Stimulated activated CD8-positive, alpha-beta memory T cell treated with anti-CD3 and anti-CD28 coated beads, Interleukin-15, amount 100 ng/mL, for 1 hour (primary cell): ENCODE results near the gene VENTX.
"Not testable (repeated sequence)": the region's sequence is repeated elsewhere in the genome, so short reads cannot be mapped to it uniquely, and the experiment has no call there.

Experiments used
- DNase-seq: peaks from one replicate; pipeline ENCODE4 v3.0.0-alpha.2; 2020; ENCODE audit warnings: low read depth

The VENTX gene

DNA sequence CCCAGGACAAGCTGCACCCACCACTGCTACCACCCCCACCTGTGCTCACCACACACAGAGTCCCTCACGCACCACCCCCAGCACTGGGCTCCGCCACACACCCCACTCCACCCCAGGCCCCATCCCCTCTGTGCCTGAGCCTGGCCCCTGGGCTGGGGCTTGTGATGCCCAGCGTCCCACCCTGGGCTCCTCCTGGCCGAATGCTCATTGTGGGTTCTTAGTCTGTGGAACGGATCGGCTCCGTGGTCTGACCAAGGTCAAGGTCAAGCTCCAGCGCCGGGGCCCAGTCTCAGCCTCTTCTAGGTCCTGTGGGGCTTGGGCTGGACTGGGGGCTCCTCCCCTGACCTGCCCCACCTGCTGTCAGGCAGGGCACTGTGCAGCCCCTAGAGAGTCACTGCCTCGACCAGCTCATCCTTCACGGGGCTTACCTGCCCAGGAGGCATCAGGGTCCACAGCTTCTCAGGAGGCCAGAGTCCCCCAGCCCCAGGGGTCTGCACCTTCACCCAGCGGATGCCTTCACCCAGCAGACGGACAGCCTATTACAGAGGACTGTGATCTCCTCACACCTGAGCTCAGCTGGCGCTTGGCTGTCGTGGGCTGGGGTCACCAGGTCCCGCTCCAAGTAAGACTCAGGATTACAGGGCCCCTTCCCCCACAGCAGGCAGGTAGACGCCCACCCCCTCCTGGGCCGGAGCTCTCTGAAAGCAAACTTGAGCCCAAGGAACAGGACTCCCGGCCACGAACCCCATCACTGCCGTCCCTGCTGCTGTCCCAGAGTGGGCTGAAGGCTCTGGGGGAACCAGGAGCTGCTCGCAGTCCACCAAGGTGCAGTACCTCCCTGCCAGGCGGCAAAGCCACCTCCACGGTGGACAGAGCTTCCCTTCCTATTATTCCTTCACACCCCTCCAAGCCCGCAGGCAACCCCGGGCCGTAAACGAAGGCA is 22.9 kb upstream of the VENTX start:
- no peak for DNase-seq

DNA sequence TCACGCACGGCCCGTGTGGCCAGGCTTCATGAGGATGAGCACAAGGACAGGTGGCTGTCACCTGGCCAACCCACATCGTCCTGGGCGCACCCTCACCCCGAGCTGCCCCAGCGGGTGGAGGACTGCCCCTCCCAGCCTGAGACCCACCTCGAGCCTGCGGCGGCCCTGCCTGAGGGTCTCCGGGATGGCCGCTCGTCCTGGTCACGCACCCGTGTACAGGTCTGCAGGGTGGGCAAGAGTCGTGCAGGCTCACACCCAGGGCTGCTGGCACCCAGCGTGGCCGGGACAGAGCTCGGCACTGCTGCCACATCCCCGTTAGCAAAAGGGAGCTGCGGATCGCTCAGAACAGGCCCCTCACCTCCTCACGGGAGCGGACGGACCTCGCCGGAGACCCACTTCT is 22.1 kb upstream of the VENTX start:
- no peak for DNase-seq

DNA sequence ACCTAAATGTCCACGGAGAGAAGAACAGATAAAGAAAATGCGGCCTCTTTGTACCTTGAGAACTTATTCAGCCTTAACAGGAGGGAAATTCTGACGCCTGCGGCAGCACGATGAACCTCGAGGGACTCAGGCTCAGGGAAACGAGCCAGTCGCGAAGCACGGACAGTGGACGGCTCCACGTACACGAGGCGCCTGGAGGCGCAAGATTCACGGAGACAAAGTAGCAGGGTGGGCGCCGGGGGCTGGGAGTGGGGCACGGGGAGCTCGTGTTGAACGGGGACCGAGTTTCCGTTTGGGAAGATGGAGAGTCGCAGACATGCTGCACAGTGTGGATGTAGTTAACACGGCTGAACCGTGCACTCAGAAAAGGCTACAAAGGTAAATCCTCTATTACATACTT is 20.9 kb upstream of the VENTX start:
- no peak for DNase-seq

DNA sequence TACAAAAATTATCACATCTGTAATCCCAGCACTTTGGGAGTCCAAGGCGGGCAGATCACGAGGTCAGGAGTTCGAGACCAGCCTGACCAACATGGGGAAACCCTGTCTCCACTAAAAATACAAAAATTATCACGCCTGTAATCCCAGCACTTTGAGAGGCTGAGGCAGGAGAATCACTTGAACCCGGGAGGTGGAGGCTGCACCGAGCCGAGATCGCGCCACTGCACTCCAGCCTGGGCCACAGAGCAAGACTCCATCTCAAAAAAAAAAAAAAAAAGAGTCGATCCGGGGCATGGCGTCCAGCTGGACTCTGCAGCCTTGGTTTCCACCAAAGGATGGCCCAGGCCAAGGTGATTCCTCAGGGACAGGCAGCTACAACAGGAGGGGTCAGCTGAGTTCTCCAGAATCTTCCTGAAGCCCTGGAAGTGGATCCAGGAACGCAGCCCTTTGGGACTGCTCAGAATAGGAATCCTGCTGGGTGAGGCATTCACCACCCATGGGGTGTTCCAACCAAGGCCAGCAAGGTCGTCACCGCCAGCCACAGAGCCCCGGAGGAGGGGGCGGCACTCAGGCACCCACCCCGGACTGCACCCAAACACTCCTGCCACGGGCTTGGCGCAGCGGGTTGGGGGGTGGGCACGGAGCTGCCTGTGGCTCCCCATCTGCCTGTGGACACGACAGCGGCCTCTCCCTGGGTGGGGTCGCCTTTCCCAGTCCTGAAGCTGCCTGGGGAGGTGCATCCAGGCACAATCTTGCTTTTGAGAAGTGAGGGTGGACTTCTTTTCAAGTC is 19.7 kb upstream of the VENTX start:
- no peak for DNase-seq

DNA sequence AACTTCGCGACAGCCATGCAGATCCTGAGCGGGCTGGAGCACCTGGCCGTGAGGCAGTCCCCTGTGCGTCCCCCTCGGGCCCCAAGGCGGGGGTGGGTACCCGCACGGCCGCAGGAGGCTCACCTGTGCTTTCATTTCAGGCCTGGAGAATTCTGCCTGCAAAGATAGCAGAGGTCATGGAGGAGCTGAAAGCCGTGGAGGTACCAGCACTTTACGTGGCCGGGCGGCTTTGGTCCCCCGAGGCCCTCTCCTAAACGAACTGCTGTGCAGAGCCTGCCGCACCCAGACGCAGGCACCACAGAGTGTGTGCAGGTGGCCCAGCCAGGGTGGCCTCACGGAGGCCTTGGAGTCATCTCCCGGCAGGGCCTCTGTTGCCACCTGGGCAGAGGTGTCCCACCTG is 18.8 kb upstream of the VENTX start:
- DNase-seq, result no peak

DNA sequence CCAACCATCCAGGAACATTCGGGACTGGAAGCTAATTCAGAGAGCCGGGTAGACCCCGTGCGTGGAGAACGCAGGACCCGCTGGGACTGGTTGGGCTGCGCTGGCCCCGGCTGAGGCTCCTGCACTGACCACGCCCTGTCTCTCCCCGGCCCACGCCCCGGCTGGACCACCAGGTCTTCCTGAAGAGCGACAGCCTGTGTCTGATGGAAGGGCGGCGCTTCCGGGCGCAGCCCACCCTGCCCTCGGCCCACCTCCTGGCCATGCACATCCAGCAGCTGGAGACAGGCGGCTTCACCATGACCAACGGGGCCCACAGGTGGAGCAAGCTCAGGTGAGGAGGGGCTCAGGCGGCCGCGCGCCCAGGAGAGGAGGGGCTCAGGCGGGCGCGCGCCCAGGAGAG is 17.9 kb upstream of the VENTX start:
- no peak for DNase-seq

DNA sequence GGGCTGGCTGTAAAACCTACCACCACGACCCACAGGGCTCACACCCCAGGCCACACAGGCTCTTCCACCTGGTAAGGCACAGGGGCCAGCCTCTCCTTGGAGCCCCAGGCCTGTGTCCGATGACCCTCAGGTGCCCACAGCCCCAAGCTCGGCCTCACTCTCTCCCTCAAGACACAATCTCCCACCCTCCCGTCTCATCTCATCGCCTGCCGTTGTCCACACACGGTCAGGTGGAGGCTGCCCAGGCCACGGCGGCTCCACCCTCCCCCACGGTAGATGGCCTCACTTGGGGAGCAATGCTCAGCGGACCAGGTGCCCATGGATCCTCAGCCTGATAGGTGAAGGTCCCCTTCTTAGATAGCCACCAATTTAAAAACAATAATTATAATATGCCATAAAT is 16.3 kb upstream of the VENTX start:
- no peak for DNase-seq

DNA sequence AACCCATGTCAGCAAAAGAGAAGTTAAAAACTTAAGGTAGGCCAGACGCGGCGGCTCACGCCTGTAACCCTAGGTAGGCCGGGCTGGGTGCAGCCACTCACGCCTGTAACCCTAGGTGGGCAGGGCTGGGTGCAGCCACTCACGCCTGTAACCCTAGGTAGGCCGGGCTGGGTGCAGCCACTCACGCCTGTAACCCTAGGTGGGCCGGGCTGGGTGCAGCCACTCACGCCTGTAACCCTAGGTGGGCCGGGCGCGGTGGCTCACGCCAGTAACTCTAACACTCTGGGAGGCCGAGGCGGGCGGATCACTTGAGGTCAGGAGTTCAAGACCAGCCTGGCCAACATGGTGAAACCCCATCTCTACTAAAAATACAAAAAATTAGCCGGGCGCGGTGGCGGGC is 15.9 kb upstream of the VENTX start:
- not testable (repeated sequence) for DNase-seq

DNA sequence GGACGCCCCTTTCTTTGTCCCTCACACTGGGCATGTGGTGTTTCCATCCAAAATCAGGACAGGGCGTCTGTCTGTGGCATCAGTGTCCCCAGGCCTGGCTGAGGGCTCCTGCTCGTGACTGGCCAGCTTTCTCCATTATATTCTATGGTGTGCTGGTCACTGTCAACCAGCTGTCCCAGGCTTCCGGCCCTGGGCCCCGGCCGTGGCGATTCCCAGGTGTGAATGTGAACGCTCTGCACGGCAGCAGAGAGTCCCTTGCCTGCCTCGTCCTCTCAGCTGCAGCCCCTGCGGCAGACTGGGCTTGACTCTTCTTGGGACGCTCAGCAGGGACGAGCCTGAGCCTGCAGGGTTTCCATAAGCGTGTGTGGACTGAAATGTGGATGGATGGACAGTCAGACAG is 13.6 kb upstream of the VENTX start:
- no peak for DNase-seq

DNA sequence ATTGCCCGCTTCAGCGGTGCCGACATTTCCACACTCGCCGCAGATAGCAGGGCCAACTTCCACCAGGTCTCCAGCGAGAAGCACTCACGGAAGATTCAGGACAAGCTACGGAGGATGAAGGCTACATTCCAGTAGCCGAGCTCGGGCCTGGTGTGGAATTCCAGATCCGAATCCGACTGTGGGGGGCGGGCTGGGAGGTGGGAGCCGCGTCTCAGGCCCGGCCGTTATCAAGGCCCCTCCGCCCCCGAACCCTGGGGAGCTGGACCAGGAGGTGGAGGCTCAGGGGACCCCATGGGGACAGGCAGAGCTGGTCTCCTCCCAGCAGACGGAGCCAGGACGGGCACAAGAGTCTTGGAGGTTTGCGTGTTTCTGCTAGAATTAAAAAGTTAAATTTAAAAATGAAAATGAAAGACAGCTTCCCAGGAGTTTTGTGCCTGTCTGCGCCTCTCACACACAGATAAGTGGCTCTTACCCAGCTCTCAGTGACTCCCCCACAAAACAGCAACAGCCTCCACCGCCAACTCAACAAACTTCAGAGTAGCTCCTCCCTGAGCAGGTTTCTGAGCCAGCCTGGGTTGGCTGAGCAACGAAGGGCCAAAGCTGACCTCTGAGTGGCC is 12.8 kb upstream of the VENTX start:
- DNase-seq, result no peak

DNA sequence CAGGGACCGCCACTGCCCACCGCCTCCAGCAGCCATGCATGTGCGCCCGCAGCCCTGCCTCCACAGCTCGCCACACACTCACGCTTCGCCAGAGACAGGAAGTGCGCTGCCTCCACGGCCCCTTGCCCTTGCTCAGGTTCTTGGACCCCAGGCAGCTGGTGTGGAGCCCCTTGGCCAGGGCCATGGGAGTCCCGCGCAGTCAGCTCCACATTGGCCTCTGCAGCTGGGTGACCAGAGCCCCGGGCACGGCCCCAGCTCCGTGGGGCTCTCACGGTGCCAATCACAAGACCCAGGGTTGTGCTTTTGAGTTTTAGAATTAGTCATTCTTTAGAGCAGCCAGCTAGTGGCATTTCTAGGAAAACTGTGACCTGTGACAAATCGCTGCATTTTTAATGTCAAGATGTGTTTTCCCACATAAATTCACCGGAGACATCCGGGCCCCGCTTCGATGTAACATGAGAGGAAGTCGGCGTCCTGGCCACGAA is 11.9 kb upstream of the VENTX start:
- no peak for DNase-seq

DNA sequence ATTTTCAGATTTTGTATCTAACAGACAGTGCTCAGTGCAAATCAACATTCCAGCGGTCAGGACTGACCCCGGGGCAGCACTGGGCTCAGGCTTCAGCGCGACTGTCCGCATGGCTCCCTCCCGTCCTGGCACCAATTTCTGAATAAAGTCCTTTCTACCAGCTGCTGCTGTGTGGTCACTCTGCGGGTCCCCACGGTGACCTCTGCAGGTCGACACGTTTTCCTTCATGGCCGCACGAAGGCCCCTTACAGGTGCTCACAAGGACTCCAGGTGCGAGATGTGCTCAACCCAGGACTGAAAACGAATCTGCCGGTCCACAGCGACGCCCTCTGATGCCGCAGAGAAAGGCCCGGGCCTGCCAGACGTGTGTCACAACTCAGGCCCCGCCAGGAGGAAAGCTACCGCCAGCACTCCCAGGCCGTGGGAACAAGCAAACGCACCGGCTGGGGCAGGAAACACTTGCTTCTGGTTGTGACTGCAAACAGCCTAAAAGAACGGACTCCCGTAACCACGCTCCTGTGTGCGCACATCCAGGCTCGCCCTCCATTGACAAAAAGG is 11.3 kb upstream of the VENTX start:
- no peak for DNase-seq

DNA sequence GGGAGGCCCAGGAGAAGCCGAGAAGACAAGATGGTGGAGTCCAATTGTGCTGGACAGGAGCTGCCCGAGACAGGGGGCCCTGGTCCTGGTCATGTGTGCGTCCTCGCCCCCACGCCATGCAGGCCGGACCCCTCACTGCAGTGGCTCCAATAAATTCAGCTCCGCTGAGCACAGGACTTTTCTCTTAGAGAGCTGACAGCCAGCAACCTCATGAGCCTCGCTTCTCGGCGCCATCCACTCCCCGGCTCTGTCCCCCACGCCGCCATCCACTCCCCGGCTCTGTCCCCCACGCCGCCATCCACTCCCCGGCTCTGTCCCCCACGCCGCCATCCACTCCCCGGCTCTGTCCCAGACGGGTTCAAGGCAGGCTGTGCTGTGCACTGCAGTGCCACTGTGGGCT is 10.4 kb upstream of the VENTX start:
- DNase-seq, result no peak

DNA sequence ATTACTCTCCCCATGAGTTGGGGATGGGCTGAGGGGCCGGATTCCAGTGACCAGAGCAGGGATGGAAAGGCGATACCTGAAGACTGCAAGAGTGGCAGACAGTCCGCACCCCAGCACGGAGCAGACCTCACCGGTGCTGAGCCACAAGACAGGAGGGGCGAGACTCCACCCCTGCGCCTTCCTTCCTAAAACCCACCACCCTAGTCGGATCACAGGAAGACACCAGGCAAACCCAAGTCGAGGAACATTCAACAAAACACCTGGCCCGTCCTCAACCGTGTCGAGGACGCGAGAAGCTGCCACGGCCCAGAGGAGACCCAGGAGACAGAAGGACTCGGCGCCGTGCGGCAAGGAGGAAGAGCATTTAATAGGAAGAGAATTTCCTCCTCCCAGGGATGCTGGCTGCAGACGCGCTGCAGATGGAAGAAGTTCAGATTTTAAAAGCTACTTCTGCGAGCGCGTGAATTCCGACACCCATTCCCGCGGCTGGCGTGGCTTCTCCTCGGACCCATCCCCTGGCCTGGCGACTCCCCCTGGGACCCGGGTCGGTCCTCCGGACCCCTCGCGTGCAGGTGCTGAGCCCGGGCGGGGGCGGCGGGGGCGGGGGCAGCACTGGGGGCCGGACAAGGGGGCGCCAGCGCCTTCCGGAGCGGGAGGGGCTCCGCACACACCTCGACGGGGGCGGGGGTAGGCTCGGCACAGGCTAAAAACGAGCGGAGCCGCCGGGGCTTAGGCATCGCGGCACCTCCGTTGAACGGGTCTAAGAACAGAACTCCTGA is 8.2 kb upstream of the VENTX start:
- DNase-seq, result no peak

DNA sequence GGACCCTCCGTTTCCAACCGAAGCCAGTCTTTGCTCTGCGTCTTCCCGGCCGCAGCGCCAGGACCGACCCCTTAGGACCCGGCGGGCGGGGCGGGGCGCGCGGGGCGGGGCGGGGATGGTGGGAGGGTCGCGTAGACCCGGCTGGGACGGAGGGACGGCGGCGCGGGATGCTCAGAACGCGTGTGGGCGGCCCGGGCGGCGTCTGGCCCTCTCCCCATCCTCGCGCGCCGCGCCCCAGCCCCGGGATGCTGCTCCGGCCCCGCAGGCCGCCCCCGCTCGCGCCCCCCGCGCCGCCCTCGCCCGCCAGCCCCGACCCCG is 7.7 kb upstream of the VENTX start, which contains the start of gene UTF1:
TSS of gene UTF1 (plus strand) at position 174 of the 318 bp plus-strand sequence. CDS start at position 246, 72 bp downstream.
- DNase-seq, result no peak

DNA sequence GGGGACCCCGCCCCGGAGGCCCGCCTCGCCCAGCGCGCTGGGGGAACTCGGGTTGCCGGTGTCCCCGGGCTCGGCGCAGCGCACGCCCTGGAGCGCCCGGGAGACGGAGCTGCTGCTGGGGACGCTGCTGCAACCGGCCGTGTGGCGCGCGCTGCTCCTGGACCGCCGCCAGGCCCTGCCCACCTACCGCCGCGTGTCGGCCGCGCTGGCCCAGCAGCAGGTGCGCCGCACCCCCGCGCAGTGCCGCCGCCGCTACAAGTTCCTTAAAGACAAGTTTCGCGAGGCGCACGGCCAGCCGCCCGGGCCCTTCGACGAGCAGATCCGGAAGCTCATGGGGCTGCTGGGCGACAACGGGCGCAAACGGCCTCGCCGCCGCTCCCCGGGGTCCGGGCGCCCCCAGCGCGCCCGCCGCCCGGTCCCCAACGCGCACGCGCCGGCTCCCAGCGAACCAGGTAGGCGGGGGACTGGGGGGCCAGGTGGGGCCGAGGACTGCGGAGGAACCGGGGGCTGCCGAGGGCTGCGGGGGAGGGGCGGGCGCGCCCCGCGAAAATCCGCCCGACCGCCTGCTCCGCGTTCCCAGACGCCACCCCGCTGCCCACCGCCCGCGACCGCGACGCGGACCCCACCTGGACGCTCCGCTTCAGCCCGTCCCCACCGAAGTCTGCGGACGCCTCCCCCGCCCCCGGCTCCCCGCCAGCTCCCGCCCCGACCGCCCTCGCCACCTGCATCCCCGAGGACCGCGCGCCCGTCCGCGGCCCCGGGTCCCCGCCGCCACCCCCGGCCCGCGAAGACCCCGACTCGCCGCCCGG is 7.1 kb upstream of the VENTX start:
- DNase-seq, result no peak

DNA sequence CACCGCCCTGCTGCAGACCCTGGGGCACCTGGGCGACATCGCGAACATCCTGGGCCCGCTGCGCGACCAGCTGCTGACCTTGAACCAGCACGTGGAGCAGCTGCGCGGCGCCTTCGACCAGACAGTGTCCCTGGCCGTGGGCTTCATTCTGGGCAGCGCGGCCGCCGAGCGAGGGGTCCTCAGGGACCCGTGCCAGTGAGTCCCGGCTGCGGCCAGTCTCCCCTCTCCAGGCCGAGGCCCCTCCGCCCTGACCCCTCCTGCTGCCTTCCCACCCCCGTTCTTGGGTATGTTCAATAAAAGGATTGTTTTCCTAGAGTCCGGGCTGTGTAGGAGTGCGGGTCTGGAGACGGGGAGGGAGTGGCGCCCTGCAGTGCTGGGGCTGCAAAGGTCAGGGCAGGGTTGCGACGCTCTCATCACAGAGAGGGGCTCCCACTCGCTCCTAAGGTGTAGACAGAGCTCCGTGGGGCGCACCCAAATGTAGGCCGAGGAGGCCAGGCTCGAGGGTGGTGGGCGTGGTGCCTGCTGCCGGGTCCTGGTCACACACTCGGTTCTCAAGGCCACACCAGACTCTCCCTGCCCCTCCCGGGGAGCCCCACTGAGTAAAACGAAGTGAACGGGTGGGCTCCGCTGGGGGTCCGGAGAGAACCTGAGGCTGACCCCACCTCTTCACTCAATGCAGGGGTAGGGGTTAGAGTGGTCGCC is 6.3 kb upstream of the VENTX start:
- DNase-seq, result no peak

DNA sequence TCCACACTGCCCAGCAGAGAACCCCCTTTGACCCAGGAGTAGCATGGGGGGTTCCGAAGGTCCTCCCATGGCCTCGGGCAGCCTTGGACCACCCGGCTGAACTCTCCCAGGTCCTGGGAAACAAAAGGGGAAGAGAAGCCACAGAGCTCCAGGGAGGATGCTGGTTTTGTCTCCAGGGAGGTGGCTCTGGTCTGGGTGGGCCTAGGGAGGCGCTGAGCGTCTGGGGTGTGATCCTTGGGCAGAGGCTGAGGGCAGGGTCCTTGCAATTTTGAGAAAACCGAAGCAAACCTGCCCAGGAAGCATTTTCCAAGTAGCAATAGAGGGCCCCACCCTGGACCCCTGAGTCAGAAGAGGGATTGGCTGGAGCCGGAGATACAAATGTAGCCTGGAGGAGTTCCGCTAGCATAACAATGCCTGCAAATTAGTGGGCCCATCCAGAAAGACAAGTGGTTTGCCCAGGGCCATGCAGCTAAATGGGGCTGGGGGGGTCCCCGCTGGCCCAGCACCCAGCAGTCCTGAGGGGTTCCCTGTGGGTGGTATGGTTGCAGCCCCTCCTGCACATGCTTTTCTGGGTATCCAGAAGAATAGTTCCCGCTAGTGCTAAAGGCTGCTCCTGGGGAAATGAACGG is 5.6 kb upstream of the VENTX start:
- DNase-seq, result no peak

DNA sequence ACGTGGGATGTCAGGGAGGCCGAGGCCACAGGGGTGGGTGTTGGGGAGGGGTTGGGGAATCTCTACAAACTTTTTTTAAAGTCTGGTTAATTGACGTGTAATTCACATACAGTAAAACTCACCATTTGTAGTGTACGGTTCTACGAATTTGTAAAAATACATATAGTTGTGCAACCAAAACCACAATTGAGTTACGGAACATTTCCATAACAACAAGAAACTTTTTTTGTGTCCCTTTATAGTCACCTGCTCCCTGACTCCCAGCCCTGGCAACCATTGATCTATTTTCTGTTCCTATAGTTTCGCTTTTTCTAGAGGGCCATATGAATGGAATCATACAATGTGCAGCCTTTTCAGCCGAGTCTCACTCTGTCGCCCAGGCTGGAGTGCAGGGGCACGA is 2.9 kb upstream of the VENTX start:
- not testable (repeated sequence) for DNase-seq
